ENCODE data around the gene NF1.
A peak's percentile ranks its signal among the peaks of the same experiment; 100 is the strongest.
"Not testable (repeated sequence)": the region's sequence is repeated elsewhere in the genome, so short reads cannot be mapped to it uniquely, and the experiment has no call there.

Gene NF1

DNA sequence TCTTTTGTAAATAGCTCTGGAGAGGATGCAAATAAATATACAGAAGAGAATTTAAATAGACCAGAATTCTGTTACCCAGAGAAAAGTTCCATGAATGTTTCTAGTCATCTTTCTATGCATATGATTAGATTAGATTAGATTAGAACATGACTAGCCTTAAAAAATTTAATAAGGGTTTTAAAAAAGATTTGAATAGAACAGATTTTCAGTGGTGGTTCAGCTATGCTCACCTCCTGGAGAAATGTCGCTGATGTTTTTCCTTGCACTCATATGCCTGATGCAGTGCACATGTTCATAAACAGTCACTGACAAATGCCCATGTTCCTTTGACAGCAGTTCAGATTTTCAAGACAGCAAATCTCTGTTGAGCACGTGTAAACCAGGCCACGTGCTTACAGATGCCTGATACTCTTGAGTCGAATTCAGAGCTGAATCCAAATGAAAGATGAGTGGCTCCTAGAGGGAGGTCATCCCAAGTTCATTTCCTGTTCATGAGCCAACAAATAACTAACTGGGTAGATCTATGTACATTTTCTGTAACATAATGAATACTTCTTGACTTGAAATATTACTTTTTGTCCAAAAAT is 276.8 kb downstream of the NF1 start:
- no peak for DNase-seq
- intact Hi-C loops (cut with DNase I) = loop anchor here (2.0 to 5.0 kb wide), 3 partner anchors 49 to 359 kb away; partner anchors contain the start of gene EVI2A

DNA sequence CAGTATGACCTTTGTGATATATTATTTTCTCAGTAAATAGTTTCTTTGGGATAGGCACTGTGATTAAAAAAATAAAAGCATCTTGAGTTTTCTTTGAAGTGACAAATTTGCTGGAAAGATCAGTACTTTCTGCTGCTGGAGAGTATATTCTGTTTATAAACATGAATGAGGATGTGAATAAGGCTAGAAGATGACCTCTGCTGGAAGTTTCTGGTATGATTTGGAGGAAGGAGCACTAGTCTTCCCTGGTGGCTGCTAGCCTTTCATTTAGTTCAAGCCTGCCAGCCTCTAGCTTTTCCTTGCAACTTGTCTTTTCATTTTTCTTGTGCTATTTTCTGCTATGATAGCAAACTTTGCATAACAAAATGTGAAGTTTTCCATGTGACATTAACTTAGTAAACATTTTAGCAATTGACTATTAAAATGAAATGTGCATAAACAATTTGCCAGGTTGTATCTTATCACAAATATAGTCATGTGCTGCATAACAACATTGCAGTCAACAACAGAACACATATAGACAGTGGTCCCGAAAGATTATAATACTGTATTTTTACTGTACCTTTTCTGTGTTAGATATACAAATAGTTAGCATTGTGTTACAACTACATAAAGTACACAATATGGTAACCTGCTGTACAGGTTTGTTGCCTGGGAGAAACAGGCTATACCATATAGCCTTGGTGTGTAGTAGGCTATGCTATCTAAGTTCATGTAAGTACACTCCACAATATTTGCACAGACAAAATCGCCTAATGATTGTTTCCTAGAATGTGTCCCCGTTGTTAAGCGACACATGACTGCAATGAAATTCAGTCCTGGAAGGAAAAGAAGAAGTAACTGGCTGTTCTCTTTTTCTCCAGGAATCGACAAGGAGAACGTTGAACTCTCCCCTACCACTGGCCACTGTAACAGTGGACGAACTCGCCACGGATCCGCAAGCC is 278.6 kb downstream of the NF1 start:
- DNase-seq = no peak
- intact Hi-C loops (cut with DNase I) = loop anchor here (2.0 to 5.0 kb wide), 3 partner anchors 51 to 361 kb away; partner anchors contain the start of gene EVI2A

DNA sequence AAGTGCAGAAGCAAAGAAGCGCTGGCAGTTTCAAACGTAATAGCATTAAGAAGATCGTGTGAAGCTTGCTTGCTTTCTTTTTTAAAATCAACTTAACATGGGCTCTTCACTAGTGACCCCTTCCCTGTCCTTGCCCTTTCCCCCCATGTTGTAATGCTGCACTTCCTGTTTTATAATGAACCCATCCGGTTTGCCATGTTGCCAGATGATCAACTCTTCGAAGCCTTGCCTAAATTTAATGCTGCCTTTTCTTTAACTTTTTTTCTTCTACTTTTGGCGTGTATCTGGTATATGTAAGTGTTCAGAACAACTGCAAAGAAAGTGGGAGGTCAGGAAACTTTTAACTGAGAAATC is 279.3 kb downstream of the NF1 start:
- DNase-seq = no peak
- intact Hi-C loops (cut with DNase I) = loop anchor here (5.0 kb wide), 2 partner anchors 52 to 362 kb away; partner anchors contain the start of gene EVI2A

DNA sequence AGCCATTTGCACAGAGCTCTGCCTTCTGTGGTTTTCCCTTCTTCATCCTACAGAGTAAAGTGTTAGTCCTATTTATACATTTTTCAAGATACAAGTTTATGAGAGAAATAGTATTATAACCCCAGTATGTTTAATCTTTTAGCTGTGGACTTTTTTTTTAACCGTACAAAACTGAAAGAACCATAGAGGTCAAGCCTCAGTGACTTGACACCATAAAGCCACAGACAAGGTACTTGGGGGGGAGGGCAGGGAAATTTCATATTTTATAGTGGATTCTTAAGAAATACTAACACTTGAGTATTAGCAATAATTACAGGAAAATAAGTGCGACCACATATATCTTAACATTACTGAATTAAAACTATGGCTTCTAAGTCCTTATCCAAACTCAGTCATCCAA is 279.7 kb downstream of the NF1 start:
- no peak for DNase-seq
- intact Hi-C loops (cut with DNase I) = loop anchor here (5.0 kb wide), 2 partner anchors 52 to 362 kb away; partner anchors contain the start of gene EVI2A

DNA sequence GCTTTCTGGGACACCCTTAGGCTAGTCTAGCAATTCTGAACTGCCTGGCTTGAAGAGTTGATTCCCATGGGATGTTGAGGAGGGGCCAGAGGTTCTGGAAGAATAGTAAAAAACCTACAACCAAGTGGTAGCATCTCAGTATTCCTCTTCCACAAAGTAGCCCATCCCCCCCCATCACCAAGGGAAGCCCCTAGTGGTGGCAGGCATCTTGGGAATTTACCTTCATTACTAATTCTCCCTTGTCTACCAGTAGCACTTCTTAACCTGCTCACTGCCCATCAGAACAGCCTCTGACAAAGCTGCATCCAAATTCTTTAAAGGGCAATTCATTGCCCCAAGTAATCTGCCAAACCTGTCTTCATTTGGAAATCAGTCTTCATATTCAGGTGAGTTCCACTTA is 283.9 kb downstream of the NF1 start:
- no peak for DNase-seq
- intact Hi-C loops (cut with DNase I) = no loop called here

DNA sequence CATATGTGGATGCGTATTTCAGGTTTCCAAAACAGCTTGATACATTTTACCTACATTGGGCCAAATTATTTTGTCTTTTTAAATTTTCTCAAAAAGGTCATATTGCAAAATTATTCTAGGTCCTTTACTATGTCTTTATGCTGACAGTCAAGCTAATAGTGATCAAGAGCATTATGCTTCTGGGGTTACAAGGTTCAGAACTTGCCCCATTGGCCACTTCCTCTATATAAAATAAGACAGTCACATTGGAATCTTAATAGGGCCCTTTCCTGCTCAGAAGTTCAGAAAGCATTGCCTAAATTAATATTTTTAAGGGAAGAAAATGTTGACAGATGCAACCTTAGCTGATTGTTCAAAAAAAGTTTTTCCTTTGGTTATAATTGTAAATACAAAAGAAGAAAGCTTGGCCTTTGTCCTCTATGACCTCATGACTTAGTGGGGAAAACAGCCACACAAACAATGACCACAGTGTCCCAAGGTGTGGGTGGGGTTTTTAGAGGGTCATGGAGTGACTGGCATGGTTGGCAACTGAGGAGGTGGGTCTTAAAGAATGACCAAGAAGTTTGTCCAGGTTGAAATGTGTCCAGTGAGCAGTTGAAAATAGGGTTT is 284.9 kb downstream of the NF1 start:
- DNase-seq = no peak
- intact Hi-C loops (cut with DNase I) = no loop called here

DNA sequence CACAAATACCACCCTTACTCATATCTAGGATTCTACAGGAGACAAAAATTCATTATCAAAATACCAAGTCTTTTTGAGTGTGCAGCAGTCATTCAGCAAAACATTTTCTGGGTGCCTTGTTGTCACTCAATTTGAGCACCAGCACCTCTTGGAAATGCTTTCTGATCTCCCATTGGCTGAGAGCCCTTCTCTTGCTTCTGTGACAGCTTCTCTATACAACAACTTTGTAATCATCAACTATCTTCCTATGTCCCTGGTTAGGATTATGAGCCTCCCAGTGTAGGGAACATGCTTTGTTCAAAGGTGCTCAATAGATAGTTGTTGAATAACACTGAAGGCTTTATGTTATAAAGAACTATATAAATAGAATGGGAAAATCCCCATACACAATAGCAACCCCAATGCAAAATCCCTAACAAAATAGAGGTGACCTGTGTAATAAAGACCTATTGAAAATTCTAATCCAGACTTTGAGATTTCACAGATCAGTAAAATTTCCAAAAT is 286.4 kb downstream of the NF1 start:
- intact Hi-C loops (cut with DNase I) = no loop called here
- DNase-seq = no peak

DNA sequence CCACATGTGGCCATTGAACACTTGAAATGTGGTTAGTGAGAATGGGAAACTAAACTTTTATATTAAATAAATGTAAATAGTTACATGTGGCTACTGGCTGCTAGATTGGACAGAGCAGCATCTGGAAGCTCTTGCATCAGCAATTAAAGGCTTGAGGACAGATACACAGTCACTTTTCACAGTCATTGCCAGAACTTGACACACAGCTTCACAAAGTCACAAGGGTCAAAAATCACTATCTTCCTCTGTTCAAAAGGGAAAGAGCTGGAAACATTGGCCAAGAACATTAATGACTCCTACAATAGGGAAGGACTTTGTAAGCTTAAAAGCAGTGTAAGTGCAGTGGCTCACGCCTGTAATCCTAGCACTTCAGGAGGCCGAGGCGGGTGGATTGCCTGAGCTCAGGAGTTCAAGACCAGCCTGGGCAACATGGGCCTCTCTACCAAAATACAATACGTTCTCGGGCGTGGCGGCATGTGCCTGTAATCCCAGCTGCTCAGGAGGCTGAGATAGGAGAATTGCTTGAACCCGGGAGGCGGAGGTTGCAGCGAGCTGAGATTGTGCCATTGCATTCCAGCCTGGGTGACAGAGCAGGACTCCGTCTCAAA is 288.0 kb downstream of the NF1 start:
- intact Hi-C loops (cut with DNase I) = not testable (repeated sequence)
- DNase-seq = peak in 1 of 10 donors; percentile 78

DNA sequence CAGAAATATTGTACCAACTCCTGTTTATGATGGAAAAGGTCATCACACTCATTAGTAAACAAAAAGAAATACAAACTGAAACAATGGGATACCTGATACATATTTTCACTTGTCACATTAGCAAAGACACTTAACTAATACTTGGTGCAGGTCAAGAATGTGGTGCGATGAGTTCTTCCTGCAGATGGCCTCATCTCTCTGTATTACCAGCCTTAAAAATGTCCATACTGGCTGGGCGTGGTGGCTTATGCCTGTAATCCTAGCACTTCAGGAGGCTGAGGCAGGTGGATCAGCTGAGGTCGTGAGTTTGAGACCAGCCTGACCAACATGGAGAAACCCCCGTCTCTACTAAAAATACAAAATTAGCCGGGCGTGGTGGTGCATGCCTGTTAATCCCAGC is 288.7 kb downstream of the NF1 start:
- intact Hi-C loops (cut with DNase I); DNase-seq: not testable (repeated sequence)

DNA sequence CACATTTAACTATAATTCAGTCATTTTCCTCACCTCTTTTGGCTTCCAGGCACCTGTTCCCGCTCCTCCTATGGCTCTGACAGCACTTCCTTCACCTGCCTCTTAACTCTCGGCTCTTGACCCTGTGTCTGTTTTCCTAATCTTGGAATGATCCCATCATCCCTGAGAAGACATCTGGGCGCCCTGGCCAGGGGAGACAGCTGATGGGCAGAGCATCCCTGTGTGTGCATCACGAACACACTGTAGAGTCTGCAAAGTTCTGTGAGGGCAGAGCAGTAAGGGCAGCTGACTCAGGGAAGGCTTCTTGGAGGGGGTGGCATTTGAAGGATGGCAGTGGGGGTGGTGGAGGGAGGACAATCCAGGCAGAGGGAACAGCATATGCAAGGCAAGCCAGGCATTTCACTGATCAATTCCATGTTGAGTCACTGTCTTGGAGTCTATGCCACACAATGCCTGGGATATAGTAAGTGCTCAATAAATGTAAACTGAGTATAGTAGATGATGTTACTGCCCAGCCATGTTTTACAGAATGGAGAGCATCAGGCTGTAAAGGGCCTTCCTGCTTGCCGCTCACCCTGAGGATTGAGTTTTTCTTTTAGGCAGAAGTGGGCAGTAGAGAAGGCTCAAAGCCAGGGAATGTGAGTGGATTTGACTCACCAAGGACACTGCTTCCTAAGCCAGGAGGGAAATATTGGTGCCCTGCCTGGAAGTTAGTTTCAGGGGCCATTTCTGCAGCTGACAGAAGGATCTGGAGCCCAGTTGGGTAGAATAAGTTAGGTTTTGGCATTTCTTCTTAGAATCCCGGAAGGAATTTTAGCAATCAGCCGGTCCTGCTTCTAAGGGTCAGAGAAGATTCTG is 290.9 kb downstream of the NF1 start:
- intact Hi-C loops (cut with DNase I) = loop anchor here (2.0 kb wide), 1 partner anchor 457 kb away; no protein-coding TSS in a partner anchor
- no peak for DNase-seq

DNA sequence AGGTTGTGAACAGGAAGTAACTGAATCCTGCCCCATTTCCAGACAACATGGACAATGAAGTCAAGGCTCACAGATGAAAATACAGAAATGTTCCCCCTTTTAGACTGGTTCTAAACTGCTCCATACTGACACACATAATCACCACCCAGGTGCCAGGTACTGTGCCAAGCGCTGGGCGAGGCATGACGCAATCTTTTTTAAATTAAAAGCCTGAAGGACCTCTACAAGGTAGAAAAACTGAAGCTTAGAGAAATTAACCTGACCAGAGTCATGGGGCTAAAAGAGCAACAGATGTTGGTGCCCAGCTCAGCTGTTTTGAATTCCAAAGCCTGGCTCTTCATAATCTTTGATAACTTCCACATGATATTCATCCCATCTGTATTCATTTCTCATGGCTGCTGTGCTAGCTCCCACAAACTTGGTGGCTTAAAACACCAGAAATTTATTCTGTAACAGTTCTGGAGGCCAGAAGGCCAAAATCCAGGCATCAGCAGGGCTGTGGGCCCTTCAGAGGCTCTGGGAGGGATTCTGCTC is 291.8 kb downstream of the NF1 start:
- intact Hi-C loops (cut with DNase I) = loop anchor here (2.0 kb wide), 1 partner anchor 456 kb away; no protein-coding TSS in a partner anchor

DNA sequence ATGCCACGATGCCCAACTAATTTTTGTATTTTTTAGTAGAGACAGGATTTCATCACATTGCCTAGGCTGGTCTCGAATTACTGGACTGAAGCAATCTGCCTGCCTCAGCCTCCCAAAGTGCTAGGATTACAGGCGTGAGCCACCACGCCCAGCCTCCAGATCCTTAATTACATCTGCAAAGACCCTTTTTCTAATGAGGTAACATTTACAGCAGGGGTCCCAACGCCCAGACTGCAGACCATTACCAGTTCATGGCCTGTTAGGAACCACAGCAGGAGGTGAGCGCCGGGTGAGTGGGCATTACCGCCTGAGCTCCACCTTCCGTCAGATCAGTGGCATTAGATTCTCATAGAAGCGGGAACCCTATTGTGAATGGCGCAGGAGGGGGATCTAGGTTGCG is 292.7 kb downstream of the NF1 start:
- intact Hi-C loops (cut with DNase I) = loop anchor here (2.0 kb wide), 1 partner anchor 455 kb away; no protein-coding TSS in a partner anchor
- no peak for DNase-seq

More for the DNA sequence above, 291.8 kb downstream of the NF1 start:
- DNase-seq = no peak

DNA sequence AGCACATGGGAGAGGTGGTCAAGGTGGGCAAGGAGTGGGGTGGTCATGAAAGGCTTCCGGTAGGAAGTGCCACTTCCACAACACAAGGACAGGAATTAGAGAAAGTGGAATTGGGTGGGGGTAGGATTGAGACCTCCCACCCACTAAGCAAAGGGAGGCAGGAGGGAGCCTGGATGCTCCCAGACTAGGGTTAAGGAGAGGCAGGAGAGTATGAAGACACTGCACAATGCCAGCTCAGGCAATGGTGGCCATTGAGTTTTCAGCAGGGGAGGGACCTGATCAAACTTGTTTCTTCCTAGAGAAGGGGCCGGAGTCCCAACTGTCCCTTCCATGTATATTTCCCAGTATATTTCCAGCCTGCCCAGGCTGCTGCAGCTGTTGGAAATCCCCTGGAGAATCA is 293.6 kb downstream of the NF1 start:
- intact Hi-C loops (cut with DNase I) = loop anchor here (2.0 kb wide), 1 partner anchor 136 kb away; no protein-coding TSS in a partner anchor

DNA sequence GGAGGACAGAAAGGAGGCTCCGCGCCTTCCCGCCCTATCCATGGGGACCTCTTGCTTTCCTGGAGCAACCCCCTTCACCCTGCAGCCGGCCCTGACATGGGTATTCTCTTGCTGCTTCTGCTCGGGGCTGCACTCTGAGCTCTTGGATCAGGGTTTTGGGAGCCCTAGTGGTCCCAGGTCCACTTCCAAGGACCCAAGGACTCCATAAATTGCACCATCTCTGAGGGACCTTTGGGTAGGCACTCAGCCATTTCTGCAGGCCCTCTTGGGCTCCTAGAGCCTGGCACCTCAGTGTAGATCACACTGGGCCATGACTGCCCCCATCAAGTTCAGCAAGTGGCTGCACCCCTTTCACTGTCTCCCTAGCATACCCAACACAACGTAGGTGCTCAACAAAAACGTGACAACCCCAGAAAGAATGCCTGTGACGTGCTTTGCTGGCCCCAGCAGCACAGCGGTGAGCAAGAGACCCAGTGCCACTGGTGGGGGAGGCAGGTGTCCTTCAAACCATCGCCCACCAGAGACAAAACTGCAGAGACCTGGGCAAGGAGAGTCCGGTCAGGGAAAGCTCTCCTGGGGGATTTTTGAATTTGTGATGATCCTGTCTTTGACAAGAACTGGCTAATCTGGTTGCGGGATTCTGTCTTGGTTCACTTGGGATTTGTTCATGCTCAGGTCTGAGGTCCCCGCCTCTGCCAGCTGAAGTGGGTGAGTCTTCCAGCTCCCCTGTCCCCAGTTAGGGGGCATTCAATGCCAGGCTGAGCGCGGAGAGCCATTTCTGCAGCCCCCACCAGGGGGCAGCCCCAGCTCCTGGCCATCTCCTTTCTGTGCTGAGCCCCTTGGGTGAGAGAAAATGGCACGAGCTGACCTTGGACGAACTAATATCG is 294.2 kb downstream of the NF1 start:
- intact Hi-C loops (cut with DNase I) = loop anchor here (2.0 kb wide), 1 partner anchor 136 kb away; no protein-coding TSS in a partner anchor
- peak in 6 of 10 donors; percentile 61 to 93 (median 67) for DNase-seq

More for the DNA sequence above, 293.6 kb downstream of the NF1 start:
- DNase-seq = no peak

DNA sequence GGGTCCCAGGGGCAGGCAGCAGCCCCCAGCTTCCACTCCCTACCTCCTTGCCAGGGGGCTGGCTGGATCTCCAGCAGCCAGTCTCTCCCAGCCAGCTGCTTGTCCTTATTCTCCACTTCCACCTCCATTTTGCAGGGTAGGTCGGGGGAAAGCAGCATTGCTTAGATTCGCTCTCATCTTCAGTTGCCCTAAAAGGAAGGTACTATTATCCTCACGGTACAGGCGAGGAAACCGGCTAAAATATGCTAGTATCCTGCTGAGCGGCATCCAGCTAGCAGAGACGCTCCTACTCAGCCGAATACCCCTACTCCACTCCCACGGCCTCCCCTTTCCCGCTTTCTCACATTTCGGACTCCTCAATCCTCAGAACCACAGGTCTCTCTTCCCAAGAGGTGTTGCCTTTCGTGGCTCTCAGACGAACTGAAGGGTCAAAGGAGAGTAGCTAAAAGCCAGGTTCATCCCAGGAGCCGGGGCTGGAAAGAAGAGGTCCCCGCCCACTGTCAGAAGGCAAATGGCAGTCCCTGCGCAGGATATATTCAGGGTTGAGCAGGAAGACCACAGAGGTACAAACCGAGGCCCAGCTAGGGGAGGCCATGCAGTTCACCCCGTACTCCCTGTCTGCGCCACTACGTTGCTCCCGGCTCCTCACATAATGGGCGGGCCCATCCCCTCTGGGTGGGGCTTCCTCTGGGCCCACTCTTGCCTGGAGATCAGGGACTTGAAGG is 295.0 kb downstream of the NF1 start:
- no peak for DNase-seq
- intact Hi-C loops (cut with DNase I) = loop anchor here (2.0 kb wide), 1 partner anchor 135 kb away; no protein-coding TSS in a partner anchor

DNA sequence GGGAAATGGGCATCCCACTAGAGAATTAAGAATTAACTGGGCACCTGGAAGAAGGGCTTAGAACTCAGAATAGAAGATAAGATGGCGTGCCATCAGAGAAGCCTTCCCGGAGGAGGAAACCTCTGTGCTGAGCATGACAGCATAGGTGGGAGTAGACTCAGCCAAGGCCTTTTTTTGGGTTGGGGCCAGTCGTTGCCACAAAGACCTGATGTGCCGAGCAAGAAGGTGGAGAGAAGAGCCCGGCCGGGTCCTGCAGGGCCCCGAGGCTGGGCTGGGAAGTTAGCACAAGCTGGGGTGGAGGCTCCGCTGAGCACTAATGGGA is 295.6 kb downstream of the NF1 start:
- DNase-seq = no peak

DNA sequence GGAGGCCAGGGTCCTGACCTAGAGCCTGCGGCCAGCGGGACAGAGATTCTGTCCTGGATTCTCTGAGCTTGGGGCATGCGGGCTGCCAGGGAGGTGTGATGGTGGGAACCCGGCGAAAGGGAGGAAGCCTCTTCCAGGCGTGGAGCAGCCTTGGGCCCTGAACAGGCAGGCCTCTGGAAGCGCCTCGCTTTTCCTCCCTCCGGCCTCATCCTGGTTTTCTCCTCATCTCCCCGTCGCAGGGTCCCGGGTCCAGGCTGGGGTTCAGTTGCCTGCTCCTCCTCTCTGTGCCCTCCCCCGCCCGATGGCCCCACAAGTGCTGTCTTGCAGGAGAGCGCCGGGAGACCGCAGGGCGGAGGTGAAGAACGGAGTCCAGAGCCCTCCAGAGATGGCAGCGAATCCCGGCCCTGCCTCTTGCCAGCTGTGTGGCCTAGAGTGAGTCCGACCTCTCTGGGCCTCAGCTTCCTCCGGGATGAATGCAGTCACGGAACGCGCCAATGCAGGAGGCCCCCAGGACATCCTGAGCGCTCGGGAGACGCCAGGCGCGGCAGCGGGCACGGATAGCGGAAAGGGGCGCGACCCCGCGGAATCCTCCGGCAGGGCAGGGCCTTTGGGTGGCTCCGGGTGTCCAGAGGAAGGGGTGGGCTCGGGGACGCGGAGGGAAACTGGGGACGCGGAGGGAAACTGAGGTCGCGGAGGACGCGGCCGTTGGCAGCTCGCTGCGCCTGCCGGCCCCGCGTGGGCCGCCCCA is 296.1 kb downstream of the NF1 start:
- intact Hi-C loops (cut with DNase I) = no loop called here
- DNase-seq = no peak

More for the DNA sequence above, 295.6 kb downstream of the NF1 start:
- intact Hi-C loops (cut with DNase I) = no loop called here

Measured in posterior cingulate gyrus (tissue), 11 donors.